Measurements from ENCODE around the gene TULP4. TPM values are rescaled to one million over a fixed set of nuclear protein-coding genes. Genes with fewer than 3 reads are reported as not detected.

The TULP4 gene
- total RNA-seq, 1 experiment from 2014 or later: 64.6 TPM

- Mint-ChIP-seq H3K9me3 (peaks cover 0 to 2% of the 10 kb centered on the region in 2 experiments; a peak in 1 of 5 replicates), H3K27me3 (ENCODE audit: low read depth) (no peaks in the 10 kb centered on the region), H3K27ac (peak overlapping the region in 2 of 3 experiments; percentile 71; a peak in 2 of 7 replicates), H3K4me3 (no peak overlapping the region), H3K4me1 (peaks cover 25 to 37% of the 10 kb centered on the region in 2 experiments), H3K36me3 (ENCODE audit: insufficient read depth in 1 of 3, low read depth in 3 of 3) (peaks cover 5 to 37% (median 11%) of the 10 kb centered on the region in 3 experiments; a peak in 6 of 7 replicates)
- Histone ChIP-seq H4K5ac (ENCODE audit: insufficient read length, low read depth, low read length) (no peak overlapping the region), H3K9ac (ENCODE audit: extremely low read depth, insufficient read length, low read length) (no peak overlapping the region), H3K27ac (ENCODE audit: insufficient read length, low read depth, low read length) (no peak overlapping the region), H3T11ph (ENCODE audit: low read length) (no peak overlapping the region), H3K9me3 (ENCODE audit: control insufficient read depth, low read depth, low read length) (no peaks in the 10 kb centered on the region), H3K79me1 (ENCODE audit: insufficient read depth, low read depth, low read length, poor library complexity, severe bottlenecking) (no peaks in the 10 kb centered on the region), H2AK5ac (ENCODE audit: insufficient read length, low read length) (no peak overlapping the region), H2BK5ac (ENCODE audit: insufficient read length, low read length) (no peak overlapping the region), H2BK12ac (ENCODE audit: insufficient read length, low read depth, low read length) (no peak overlapping the region), H4K20me1 (ENCODE audit: control insufficient read depth, insufficient read depth, insufficient read length) (no peaks in the 10 kb centered on the region), H3K14ac (ENCODE audit: insufficient read depth, low read length) (no peak overlapping the region), H4K91ac (ENCODE audit: insufficient read length, low read depth, low read length) (no peak overlapping the region), H3K23ac (ENCODE audit: insufficient read length, low read depth, low read length) (no peak overlapping the region), H2BK20ac (ENCODE audit: low read depth, low read length, poor library complexity, severe bottlenecking) (no peak overlapping the region), H2AFZ (ENCODE audit: low read length) (no peak overlapping the region), H3K18ac (ENCODE audit: insufficient read length, low read depth, low read length) (no peak overlapping the region), H3K4ac (ENCODE audit: low read depth, low read length) (no peak overlapping the region), H3K56ac (ENCODE audit: insufficient read length, low read depth, low read length) (no peak overlapping the region), H3K4me2 (ENCODE audit: insufficient read depth, insufficient read length, low read length) (no peak overlapping the region), H3K23me2 (ENCODE audit: insufficient read length, low read depth, low read length, poor library complexity, severe bottlenecking) (no peaks in the 10 kb centered on the region), H3K27me3 (ENCODE audit: insufficient read depth, low read length) (no peaks in the 10 kb centered on the region), H4K8ac (replicated peaks; ENCODE audit: insufficient read length, low read depth, low read length) (no peak overlapping the region), H2BK120ac (ENCODE audit: low read depth, low read length, poor library complexity, severe bottlenecking) (no peak overlapping the region), H3K4me1 (ENCODE audit: insufficient read depth, low read length) (no peaks in the 10 kb centered on the region; the same call in 1 of the 2 replicates), H2BK15ac (ENCODE audit: low read depth, low read length) (no peak overlapping the region), H3K79me2 (ENCODE audit: insufficient read depth, low read length) (no peaks in the 10 kb centered on the region; the same call in 1 of the 2 replicates)
- TF ChIP-seq, protein P1, sequence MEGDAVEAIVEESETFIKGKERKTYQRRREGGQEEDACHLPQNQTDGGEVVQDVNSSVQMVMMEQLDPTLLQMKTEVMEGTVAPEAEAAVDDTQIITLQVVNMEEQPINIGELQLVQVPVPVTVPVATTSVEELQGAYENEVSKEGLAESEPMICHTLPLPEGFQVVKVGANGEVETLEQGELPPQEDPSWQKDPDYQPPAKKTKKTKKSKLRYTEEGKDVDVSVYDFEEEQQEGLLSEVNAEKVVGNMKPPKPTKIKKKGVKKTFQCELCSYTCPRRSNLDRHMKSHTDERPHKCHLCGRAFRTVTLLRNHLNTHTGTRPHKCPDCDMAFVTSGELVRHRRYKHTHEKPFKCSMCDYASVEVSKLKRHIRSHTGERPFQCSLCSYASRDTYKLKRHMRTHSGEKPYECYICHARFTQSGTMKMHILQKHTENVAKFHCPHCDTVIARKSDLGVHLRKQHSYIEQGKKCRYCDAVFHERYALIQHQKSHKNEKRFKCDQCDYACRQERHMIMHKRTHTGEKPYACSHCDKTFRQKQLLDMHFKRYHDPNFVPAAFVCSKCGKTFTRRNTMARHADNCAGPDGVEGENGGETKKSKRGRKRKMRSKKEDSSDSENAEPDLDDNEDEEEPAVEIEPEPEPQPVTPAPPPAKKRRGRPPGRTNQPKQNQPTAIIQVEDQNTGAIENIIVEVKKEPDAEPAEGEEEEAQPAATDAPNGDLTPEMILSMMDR (conservative IDR thresholded peaks at IDR 0.05): no peak
- WGBS (ENCODE audit: extremely low coverage, insufficient read length, low lambda C conversion rate): no CpG with 5 or more reads among the region's 10 CpGs
- DNase-seq: no peak
Measured at GRCh38 chr6:158264180-158264579, 48.1 kb upstream of the TULP4 start.

All from H9 (cell line).